ENCODE measurements around the gene SUSD4. TPM values are rescaled to one million over a fixed set of nuclear protein-coding genes. Genes with fewer than 3 reads are reported as not detected.

The SUSD4 gene
- total RNA-seq, 1 donor from 2014 or later, result 7.0 TPM

DNA sequence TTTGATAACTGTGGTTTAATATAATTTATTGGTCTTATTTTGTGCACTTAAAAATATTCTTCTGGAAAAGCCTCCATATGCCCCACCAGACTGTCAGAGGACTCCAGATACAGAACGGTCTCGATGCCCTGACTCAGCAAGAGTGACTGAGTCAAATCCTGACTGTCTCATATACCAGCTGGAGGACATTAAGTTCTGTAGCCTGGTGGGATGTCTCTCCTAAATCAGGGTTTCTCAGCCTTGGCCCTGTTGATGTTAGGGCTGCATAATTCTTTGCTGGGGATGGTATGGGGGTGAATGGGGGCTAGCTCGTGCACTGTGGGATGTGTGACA lies 153.2 kb downstream of the SUSD4 start:
- Mint-ChIP-seq H3K4me1 (ENCODE audit: unreplicated experiment) (peaks cover 10% of the 10 kb centered on the region), H3K27me3 (no peaks in the 10 kb centered on the region), H3K27ac (no peak overlapping the region), H3K4me3 (no peak overlapping the region), H3K36me3 (no peaks in the 10 kb centered on the region), H3K9me3 (no peaks in the 10 kb centered on the region)
- TF ChIP-seq, protein P1, sequence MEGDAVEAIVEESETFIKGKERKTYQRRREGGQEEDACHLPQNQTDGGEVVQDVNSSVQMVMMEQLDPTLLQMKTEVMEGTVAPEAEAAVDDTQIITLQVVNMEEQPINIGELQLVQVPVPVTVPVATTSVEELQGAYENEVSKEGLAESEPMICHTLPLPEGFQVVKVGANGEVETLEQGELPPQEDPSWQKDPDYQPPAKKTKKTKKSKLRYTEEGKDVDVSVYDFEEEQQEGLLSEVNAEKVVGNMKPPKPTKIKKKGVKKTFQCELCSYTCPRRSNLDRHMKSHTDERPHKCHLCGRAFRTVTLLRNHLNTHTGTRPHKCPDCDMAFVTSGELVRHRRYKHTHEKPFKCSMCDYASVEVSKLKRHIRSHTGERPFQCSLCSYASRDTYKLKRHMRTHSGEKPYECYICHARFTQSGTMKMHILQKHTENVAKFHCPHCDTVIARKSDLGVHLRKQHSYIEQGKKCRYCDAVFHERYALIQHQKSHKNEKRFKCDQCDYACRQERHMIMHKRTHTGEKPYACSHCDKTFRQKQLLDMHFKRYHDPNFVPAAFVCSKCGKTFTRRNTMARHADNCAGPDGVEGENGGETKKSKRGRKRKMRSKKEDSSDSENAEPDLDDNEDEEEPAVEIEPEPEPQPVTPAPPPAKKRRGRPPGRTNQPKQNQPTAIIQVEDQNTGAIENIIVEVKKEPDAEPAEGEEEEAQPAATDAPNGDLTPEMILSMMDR (conservative IDR thresholded peaks at IDR 0.05), result no peak
- no peak for DNase-seq (ENCODE audit: extremely low spot score, unreplicated experiment)

DNA sequence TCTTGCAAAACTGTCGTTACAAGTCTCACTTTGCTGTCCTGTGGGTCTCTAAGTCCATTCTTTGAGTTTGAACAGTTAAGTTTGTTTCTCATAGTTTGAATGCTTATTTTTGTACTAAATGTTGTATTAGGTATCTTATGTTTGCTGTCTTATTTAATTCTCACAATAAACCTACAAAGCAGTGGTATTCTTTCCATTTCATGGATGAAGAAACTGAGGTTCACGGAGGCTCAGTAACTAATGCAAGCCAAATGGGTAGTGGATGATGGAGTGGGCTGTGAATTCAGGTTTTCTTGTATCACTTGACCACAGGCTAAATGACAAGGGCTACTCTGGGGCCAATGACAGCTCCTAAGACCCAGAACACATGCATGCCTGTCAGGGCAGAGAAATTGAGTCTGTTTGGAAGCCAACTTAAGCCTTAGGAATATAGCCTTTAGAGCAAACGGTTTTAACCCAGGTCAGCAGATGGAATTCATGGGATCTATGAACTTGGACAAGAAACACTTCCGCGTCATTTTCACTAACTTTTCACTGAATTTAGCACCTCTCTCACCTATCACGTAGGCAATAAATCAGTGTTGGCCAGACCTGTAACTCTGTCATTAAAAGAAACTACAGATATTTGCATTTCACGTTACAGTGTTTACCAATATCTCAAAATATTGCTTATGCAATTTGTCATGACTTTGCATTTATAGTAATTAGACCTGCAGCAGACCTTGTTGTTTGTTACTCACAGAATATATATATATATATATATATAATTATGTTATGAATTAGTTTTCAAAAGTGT lies 153.8 kb downstream of the SUSD4 start:
- no peak overlapping the region for H3K27ac Mint-ChIP-seq
- no peaks in the 10 kb centered on the region for H3K9me3 Mint-ChIP-seq
- H3K4me1 Mint-ChIP-seq (ENCODE audit: unreplicated experiment), result peaks cover 10% of the 10 kb centered on the region
- no peak for DNase-seq (ENCODE audit: extremely low spot score, unreplicated experiment)
- no peaks in the 10 kb centered on the region for H3K36me3 Mint-ChIP-seq
- H3K4me3 Mint-ChIP-seq, result no peak overlapping the region
- TF ChIP-seq, protein P1 (conservative IDR thresholded peaks at IDR 0.05), result no peak
- H3K27me3 Mint-ChIP-seq, result no peaks in the 10 kb centered on the region

DNA sequence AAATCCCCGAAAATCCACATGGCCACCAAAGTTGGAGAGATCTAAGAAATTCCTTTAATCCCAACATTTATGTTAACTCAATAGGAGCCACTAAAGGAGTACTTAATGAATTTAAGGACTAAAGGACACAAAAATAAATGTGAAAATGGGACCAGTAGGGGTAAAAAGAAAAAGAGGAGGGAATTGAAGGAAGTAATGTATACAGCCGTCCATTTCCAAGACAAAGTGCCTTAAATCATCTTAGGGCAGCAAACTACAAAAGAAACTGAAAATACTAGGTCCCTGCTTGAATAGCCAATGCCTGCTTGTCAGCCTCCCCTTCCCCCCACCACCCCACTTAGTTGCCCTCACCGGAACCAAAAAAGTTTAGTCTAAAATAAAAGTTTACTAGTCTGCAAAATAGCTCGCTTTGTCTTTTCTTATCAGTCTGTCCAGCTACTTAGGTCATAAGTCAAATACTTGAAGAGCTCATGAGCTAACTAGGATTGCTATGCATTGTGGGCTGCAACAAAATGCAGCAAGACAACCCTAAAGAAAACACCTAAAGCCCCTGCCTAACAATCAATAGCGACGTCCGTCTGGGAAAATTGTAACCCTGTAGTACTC lies 154.6 kb downstream of the SUSD4 start:
- H3K9me3 Mint-ChIP-seq, result no peaks in the 10 kb centered on the region
- DNase-seq (ENCODE audit: extremely low spot score, unreplicated experiment), result no peak
- H3K4me1 Mint-ChIP-seq (ENCODE audit: unreplicated experiment), result peaks cover 10% of the 10 kb centered on the region
- H3K27me3 Mint-ChIP-seq, result no peaks in the 10 kb centered on the region
- H3K4me3 Mint-ChIP-seq, result no peak overlapping the region
- TF ChIP-seq, protein P1 (conservative IDR thresholded peaks at IDR 0.05), result no peak
- H3K27ac Mint-ChIP-seq, result no peak overlapping the region
- H3K36me3 Mint-ChIP-seq, result no peaks in the 10 kb centered on the region

DNA sequence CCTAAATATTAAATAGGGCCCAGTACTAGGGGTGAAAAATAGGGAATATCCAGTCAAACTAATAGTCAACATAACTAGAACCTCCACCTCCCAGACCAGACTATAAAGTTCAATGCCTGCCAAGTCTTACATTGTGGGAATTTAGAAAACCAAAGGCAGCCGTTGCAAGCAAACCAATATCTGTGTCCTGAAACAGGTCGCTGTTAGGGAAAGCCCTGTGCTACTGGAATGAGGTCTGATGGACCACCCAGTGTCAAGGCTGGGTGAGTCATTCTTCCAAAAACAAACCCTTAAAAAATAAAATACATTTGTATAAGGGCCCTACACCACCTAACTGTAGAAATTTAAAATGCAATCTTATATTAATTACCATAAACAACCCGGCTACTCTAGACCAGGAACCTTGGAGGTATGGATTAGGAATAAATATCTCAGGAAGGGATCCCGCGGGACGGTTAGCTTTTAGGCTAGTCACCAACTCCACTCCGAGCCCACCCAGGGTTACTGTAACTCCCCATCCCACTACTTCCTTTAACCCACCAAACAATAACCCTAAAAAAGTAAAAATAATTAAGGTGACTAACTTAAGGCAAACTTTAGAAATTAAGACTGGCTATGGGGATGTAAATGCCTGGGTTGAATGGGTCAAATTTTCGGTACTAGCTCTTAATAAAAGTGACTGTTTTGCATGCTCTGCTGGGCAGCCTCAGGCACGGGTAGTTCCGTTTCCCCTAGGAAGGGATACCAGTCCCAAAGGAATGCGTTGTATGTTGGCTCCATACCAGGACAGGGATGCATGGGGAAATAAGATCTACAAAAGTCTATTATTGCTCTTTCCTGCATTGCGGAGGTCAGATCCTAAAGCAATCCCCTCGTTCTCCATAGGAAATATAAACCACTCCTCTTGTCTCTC lies 155.6 kb downstream of the SUSD4 start:
- Mint-ChIP-seq H3K27ac (no peak overlapping the region), H3K9me3 (no peaks in the 10 kb centered on the region), H3K4me1 (ENCODE audit: unreplicated experiment) (peaks cover 10% of the 10 kb centered on the region), H3K4me3 (no peak overlapping the region), H3K27me3 (no peaks in the 10 kb centered on the region), H3K36me3 (no peaks in the 10 kb centered on the region)
- no peak for DNase-seq (ENCODE audit: extremely low spot score, unreplicated experiment)
- TF ChIP-seq, protein P1 (conservative IDR thresholded peaks at IDR 0.05), result no peak

DNA sequence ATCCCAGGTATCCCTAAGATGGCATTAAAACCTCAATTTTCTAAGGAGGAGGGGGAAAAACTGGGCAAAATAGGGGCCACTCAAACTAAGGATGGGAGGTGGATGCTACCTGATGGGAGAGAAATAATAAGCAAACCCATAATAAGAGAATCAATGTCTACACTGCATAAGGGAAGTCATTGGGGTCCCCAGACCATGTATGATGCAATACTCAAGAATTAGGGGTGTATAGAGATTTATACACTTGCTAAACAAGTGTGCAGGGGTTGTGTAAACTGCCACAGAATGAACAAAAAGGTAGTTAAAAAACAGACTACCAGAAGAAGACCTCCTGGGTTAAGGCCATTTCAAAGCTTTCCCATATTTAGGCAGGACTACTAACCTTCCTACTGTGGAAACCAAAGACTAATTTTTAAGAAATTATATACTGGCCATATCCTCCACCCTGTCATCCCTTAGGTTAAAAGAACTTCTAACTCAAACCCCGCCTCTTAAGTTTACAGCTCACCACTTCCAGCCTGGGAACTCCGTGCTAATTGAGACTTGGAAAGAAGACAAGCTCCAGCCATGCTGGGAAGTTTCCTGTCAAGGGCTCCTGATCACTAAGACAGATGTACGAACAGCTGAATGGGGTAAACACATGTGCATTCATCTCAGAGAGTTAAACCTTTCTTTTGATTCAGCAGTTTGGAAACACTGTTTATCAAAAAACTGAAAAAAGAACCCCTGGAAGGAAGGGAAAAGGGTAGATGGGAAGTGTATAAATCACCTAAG lies 156.5 kb downstream of the SUSD4 start:
- TF ChIP-seq, protein P1 (conservative IDR thresholded peaks at IDR 0.05), result no peak
- Mint-ChIP-seq H3K36me3 (no peaks in the 10 kb centered on the region), H3K4me3 (no peak overlapping the region), H3K27ac (no peak overlapping the region), H3K27me3 (no peaks in the 10 kb centered on the region), H3K4me1 (ENCODE audit: unreplicated experiment) (peaks cover 10% of the 10 kb centered on the region), H3K9me3 (no peaks in the 10 kb centered on the region)
- no peak for DNase-seq (ENCODE audit: extremely low spot score, unreplicated experiment)

Data from type B pancreatic cell (in vitro differentiated cells).